ELR (cell line): ENCODE measurements around the gene ENGASE.
A peak's percentile ranks its signal among the peaks of the same experiment; 100 is the strongest.

Experiments
- DNase-seq: peaks from one replicate; pipeline ENCODE4 v3.0.0-alpha.2; 2015; ENCODE audit warnings: low read depth

The ENGASE gene

GRCh38 chr17:79114458-79115301 is 40.1 kb downstream of the ENGASE start:
- DNase-seq: no peak

GRCh38 chr17:79115487-79115886 is 40.9 kb downstream of the ENGASE start:
- no peak for DNase-seq

- DNase-seq: peak; percentile 34
Measured at GRCh38 chr17:79116575-79117368, 42.1 kb downstream of the ENGASE start.

- DNase-seq: no peak
Measured at GRCh38 chr17:79117905-79118487, 43.4 kb downstream of the ENGASE start.

GRCh38 chr17:79118924-79119323 is 44.3 kb downstream of the ENGASE start:
- no peak for DNase-seq

GRCh38 chr17:79120259-79120658 is 45.6 kb downstream of the ENGASE start:
- no peak for DNase-seq

- no peak for DNase-seq
Measured at GRCh38 chr17:79123988-79124387, 49.4 kb downstream of the ENGASE start.

- no peak for DNase-seq
Measured at GRCh38 chr17:79124513-79125209, 50.0 kb downstream of the ENGASE start.

- no peak for DNase-seq
Measured at GRCh38 chr17:79125503-79125902, 50.9 kb downstream of the ENGASE start.

GRCh38 chr17:79126139-79126538 is 51.5 kb downstream of the ENGASE start:
- peak; percentile 20 for DNase-seq

GRCh38 chr17:79127534-79128135 is 53.0 kb downstream of the ENGASE start:
- no peak for DNase-seq

GRCh38 chr17:79129523-79129922 is 54.9 kb downstream of the ENGASE start:
- no peak for DNase-seq

- no peak for DNase-seq
Measured at GRCh38 chr17:79130536-79131273, 56.1 kb downstream of the ENGASE start.

- DNase-seq: no peak
Measured at GRCh38 chr17:79131274-79131635, 56.6 kb downstream of the ENGASE start.

GRCh38 chr17:79131701-79132100 is 57.1 kb downstream of the ENGASE start:
- no peak for DNase-seq

- no peak for DNase-seq
Measured at GRCh38 chr17:79132271-79133064, 57.8 kb downstream of the ENGASE start.

GRCh38 chr17:79133214-79133613 is 58.6 kb downstream of the ENGASE start:
- DNase-seq: no peak

- no peak for DNase-seq
Measured at GRCh38 chr17:79133985-79134384, 59.4 kb downstream of the ENGASE start.

- no peak for DNase-seq
Measured at GRCh38 chr17:79135011-79135410, 60.4 kb downstream of the ENGASE start.
